ENCODE data around the gene ERBB4.

Gene ERBB4

DNA sequence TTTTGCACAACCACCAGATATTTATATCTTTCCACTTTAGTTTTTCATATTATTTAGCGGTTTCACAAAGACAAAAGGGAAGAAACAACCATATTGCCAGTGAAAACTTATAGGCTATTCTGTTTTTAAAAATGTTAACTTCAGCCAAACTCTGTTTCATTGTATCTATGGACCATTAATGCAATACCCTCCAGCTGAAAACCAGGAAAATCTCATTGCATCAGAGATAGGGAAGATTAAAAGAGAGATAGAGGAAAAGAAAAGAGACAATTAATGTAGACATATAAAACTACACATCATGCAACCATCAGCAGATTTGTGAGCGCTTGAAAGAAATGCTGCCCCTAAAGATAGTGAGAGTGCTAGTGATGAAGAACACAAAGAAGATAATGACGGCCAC is 970.2 kb downstream of the ERBB4 start:
- TF ChIP-seq, protein P1, sequence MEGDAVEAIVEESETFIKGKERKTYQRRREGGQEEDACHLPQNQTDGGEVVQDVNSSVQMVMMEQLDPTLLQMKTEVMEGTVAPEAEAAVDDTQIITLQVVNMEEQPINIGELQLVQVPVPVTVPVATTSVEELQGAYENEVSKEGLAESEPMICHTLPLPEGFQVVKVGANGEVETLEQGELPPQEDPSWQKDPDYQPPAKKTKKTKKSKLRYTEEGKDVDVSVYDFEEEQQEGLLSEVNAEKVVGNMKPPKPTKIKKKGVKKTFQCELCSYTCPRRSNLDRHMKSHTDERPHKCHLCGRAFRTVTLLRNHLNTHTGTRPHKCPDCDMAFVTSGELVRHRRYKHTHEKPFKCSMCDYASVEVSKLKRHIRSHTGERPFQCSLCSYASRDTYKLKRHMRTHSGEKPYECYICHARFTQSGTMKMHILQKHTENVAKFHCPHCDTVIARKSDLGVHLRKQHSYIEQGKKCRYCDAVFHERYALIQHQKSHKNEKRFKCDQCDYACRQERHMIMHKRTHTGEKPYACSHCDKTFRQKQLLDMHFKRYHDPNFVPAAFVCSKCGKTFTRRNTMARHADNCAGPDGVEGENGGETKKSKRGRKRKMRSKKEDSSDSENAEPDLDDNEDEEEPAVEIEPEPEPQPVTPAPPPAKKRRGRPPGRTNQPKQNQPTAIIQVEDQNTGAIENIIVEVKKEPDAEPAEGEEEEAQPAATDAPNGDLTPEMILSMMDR (conservative IDR thresholded peaks at IDR 0.05; ENCODE audit: low read length): no peak
- TF ChIP-seq EZH2phosphoT487 (IDR thresholded peaks at IDR 0.05; ENCODE audit: borderline replicate concordance): no peak
- Histone ChIP-seq H4K20me1 (ENCODE audit: insufficient read depth, low read length, poor library complexity, severe bottlenecking) (no peaks in the 10 kb centered on the region), H3K4me2 (ENCODE audit: low read depth, low read length, poor library complexity, severe bottlenecking) (no peak overlapping the region), H3K36me3 (ENCODE audit: insufficient read depth, low read length) (no peaks in the 10 kb centered on the region), H3K9ac (ENCODE audit: low read depth, low read length, poor library complexity, severe bottlenecking) (no peak overlapping the region), H3K9me2 (replicated peaks; ENCODE audit: low read depth, low read length) (no peaks in the 10 kb centered on the region), H2AFZ (ENCODE audit: low read length) (no peak overlapping the region), H3K9me3 (ENCODE audit: insufficient read depth, low read depth, low read length) (no peaks in the 10 kb centered on the region), H3K4me1 (ENCODE audit: insufficient read depth, low read length, poor library complexity, severe bottlenecking) (no peaks in the 10 kb centered on the region), H3K79me2 (ENCODE audit: insufficient read depth, low read length) (no peaks in the 10 kb centered on the region), H3F3A (ENCODE audit: low read depth) (no peaks in the 10 kb centered on the region), H3K4me3 (ENCODE audit: low read length, poor library complexity, severe bottlenecking) (no peak overlapping the region), H3K27me3 (ENCODE audit: insufficient read depth, low read length, poor library complexity, severe bottlenecking) (no peaks in the 10 kb centered on the region)

DNA sequence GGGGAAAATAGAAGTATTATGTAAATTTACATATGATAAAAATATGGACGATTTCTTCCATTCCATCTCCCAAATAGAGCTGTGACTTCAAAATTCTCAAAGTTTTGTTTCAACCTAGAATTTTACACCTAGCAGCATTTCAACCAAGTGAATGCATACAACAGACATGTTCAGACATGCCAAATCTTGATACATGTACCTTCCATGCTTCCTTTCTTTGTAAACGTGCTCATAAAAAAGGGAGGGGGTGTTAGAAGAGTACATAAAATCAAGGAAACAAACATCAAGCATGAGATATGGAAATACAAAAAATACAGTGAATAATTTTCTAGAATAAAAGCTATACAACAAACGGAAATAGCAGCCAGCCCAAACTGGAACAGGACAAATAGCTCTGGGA is 974.2 kb downstream of the ERBB4 start:
- Histone ChIP-seq H3F3A (ENCODE audit: low read depth) (no peaks in the 10 kb centered on the region), H3K9ac (ENCODE audit: low read depth, low read length, poor library complexity, severe bottlenecking) (no peak overlapping the region), H4K20me1 (ENCODE audit: insufficient read depth, low read length, poor library complexity, severe bottlenecking) (no peaks in the 10 kb centered on the region), H2AFZ (ENCODE audit: low read length) (no peak overlapping the region), H3K27me3 (ENCODE audit: insufficient read depth, low read length, poor library complexity, severe bottlenecking) (no peaks in the 10 kb centered on the region), H3K4me3 (ENCODE audit: low read length, poor library complexity, severe bottlenecking) (no peak overlapping the region), H3K4me2 (ENCODE audit: low read depth, low read length, poor library complexity, severe bottlenecking) (no peak overlapping the region), H3K9me3 (ENCODE audit: insufficient read depth, low read depth, low read length) (no peaks in the 10 kb centered on the region), H3K4me1 (ENCODE audit: insufficient read depth, low read length, poor library complexity, severe bottlenecking) (no peaks in the 10 kb centered on the region), H3K9me2 (replicated peaks; ENCODE audit: low read depth, low read length) (no peaks in the 10 kb centered on the region), H3K79me2 (ENCODE audit: insufficient read depth, low read length) (no peaks in the 10 kb centered on the region), H3K36me3 (ENCODE audit: insufficient read depth, low read length) (no peaks in the 10 kb centered on the region)
- TF ChIP-seq, protein P1 (conservative IDR thresholded peaks at IDR 0.05; ENCODE audit: low read length): no peak
- TF ChIP-seq EZH2phosphoT487 (IDR thresholded peaks at IDR 0.05; ENCODE audit: borderline replicate concordance): no peak

DNA sequence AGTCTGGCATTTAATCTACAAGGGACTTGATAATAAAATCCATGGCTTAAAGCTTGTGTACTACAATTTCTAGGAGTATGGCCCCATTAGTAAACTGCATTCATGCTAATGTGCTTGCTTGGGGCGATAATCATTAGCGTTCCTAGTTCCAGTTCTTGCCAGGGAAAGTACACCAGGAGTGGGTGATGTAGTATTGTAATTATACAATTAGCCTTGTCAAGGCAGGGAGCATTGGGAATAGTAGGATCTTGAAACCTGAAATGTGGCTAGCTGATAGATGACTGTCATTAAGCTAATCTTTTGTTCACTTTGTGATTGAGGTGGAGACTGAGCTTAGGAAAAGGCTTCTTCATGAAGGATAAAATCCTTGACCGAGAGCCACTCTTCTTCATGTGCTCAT is 993.0 kb downstream of the ERBB4 start:
- H3K9me2 ChIP-seq (replicated peaks; ENCODE audit: low read depth, low read length): no peaks in the 10 kb centered on the region
- no peaks in the 10 kb centered on the region for H4K20me1 ChIP-seq (ENCODE audit: insufficient read depth, low read length, poor library complexity, severe bottlenecking)
- no peak overlapping the region for H3K9ac ChIP-seq (ENCODE audit: low read depth, low read length, poor library complexity, severe bottlenecking)
- no peak for TF ChIP-seq EZH2phosphoT487 (IDR thresholded peaks at IDR 0.05; ENCODE audit: borderline replicate concordance)
- TF ChIP-seq, protein P1 (conservative IDR thresholded peaks at IDR 0.05; ENCODE audit: low read length): no peak
- H3K4me1 ChIP-seq (ENCODE audit: insufficient read depth, low read length, poor library complexity, severe bottlenecking): no peaks in the 10 kb centered on the region
- H3K27me3 ChIP-seq (ENCODE audit: insufficient read depth, low read length, poor library complexity, severe bottlenecking): no peaks in the 10 kb centered on the region
- no peaks in the 10 kb centered on the region for H3K36me3 ChIP-seq (ENCODE audit: insufficient read depth, low read length)
- no peaks in the 10 kb centered on the region for H3K9me3 ChIP-seq (ENCODE audit: insufficient read depth, low read depth, low read length)
- H3K4me2 ChIP-seq (ENCODE audit: low read depth, low read length, poor library complexity, severe bottlenecking): no peak overlapping the region
- no peaks in the 10 kb centered on the region for H3K79me2 ChIP-seq (ENCODE audit: insufficient read depth, low read length)
- H3F3A ChIP-seq (ENCODE audit: low read depth): no peaks in the 10 kb centered on the region
- H2AFZ ChIP-seq (ENCODE audit: low read length): no peak overlapping the region
- no peak overlapping the region for H3K4me3 ChIP-seq (ENCODE audit: low read length, poor library complexity, severe bottlenecking)
